Osteoblast (primary cell): Measurements from ENCODE around the gene DDX42. TPM values are rescaled to one million over a fixed set of nuclear protein-coding genes. Genes with fewer than 3 reads are reported as not detected.

Source experiments
- DNase-seq: peaks from one replicate; pipeline ENCODE4 v3.0.0; 2011; ENCODE audit warnings: low spot score, mixed read lengths; ENCODE audit not compliant: insufficient read length; ENCODE audit errors: missing footprints
- H2AFZ ChIP-seq: 2 replicates; pipeline ENCODE4 v1.6.0; 2011; ENCODE audit warnings: mild to moderate bottlenecking, low read length
- H3K27ac ChIP-seq: 2 replicates; pipeline ENCODE4 v1.5.1; 2011; ENCODE audit warnings: mild to moderate bottlenecking, low read depth, low read length, moderate library complexity
- H3K27me3 ChIP-seq: 2 replicates; pipeline ENCODE4 v1.6.0; 2012; ENCODE audit warnings: mild to moderate bottlenecking, control low read depth, inconsistent platforms, low read length, moderate library complexity; ENCODE audit not compliant: insufficient read depth
- H3K36me3 ChIP-seq: 2 replicates; pipeline ENCODE4 v1.5.1; 2011; ENCODE audit warnings: mild to moderate bottlenecking, low read length, control low read depth, moderate library complexity; ENCODE audit not compliant: insufficient read depth
- H3K4me1 ChIP-seq: 2 replicates; pipeline ENCODE4 v1.5.1; 2011; ENCODE audit warnings: mild to moderate bottlenecking, low read length, control low read depth, moderate library complexity; ENCODE audit not compliant: insufficient read depth
- H3K4me2 ChIP-seq: 2 replicates; pipeline ENCODE4 v1.6.0; 2011; ENCODE audit warnings: mild to moderate bottlenecking, low read length; ENCODE audit not compliant: insufficient read depth
- H3K4me3 ChIP-seq: fragments of 200-600 bp; sonication (generic); 3 replicates; pipeline ENCODE4 v1.5.1; 2012; ENCODE audit warnings: mild to moderate bottlenecking, low read length, inconsistent platforms; ENCODE audit not compliant: insufficient read depth
- H3K79me2 ChIP-seq: 2 replicates; pipeline ENCODE4 v1.6.0; 2012; ENCODE audit warnings: mild to moderate bottlenecking, low read length, control low read depth, inconsistent platforms; ENCODE audit not compliant: insufficient read depth
- H3K9me3 ChIP-seq: 2 replicates; pipeline ENCODE4 v1.5.1; 2011; ENCODE audit warnings: low read depth, low read length, control low read depth
- H4K20me1 ChIP-seq: 2 replicates; pipeline ENCODE4 v1.6.0; 2012; ENCODE audit warnings: mild to moderate bottlenecking, low read length, control low read depth; ENCODE audit not compliant: insufficient read depth
- total RNA-seq: library from RNA; depleted of rRNA; stranded (reverse); fragments of >200 nt; gene quantifications from 2 replicates; pipeline ENCODE4 v1.2.3, GENCODE V29; 2012
- TF ChIP-seq, protein P1 (sequence below): IDR thresholded peaks from 2 replicates; pipeline ENCODE4 v1.5.1; 2011; ENCODE audit warnings: mild to moderate bottlenecking, low read depth, low read length, moderate library complexity; ENCODE audit errors: extremely low read depth

DDX42 gene
- total RNA-seq, 1 donor: 77.4 TPM

DNA sequence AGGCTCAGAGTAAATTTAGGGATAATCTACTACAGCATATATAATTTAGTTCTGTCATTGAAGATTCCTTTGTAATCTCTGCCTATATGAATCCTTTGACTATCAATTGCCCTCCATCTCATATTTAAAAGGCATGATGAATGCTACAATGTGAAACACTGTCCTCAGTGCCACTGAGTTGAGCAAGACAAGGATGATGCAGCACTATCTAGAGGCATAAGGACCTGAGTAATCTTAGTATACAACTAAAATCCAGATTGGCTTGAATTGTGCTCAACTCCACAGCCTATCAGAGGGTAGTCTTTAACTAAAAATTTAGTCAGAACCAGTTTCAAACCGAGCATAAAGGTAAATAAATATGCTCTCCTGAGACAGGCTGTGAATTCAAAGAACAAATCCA, 20.8 kb upstream of the DDX42 start:
- peaks cover 78% of the 10 kb centered on the region for H3K36me3 ChIP-seq
- TF ChIP-seq, protein P1, sequence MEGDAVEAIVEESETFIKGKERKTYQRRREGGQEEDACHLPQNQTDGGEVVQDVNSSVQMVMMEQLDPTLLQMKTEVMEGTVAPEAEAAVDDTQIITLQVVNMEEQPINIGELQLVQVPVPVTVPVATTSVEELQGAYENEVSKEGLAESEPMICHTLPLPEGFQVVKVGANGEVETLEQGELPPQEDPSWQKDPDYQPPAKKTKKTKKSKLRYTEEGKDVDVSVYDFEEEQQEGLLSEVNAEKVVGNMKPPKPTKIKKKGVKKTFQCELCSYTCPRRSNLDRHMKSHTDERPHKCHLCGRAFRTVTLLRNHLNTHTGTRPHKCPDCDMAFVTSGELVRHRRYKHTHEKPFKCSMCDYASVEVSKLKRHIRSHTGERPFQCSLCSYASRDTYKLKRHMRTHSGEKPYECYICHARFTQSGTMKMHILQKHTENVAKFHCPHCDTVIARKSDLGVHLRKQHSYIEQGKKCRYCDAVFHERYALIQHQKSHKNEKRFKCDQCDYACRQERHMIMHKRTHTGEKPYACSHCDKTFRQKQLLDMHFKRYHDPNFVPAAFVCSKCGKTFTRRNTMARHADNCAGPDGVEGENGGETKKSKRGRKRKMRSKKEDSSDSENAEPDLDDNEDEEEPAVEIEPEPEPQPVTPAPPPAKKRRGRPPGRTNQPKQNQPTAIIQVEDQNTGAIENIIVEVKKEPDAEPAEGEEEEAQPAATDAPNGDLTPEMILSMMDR: no peak
- H4K20me1 ChIP-seq: no peaks in the 10 kb centered on the region
- H3K27me3 ChIP-seq: no peaks in the 10 kb centered on the region
- no peak overlapping the region for H2AFZ ChIP-seq
- no peak for DNase-seq
- H3K9me3 ChIP-seq: no peaks in the 10 kb centered on the region
- H3K4me1 ChIP-seq: no peaks in the 10 kb centered on the region
- no peak overlapping the region for H3K4me2 ChIP-seq
- peaks cover 2% of the 10 kb centered on the region for H3K79me2 ChIP-seq
- no peak overlapping the region for H3K27ac ChIP-seq
- no peak overlapping the region for H3K4me3 ChIP-seq

DNA sequence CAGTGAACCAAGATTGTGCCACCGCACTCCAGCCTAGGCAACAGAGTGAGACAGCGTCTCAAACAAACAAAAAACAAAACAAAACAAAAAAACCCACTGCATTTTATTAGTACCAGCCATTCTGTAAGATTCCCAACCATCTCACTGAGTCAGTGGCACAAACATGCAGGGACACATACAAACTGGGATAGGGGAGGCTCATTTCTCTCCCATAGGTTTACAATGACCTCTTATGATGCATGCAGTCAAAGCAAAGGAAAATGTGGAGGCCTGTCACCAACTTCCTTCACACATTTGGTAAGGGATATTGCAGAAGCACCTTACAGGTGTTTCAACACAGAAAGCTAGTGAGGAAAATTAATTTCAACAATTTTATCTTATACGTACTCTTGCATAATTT, 19.9 kb upstream of the DDX42 start:
- no peaks in the 10 kb centered on the region for H3K27me3 ChIP-seq
- no peak overlapping the region for H3K4me3 ChIP-seq
- H3K27ac ChIP-seq: no peak overlapping the region
- no peaks in the 10 kb centered on the region for H4K20me1 ChIP-seq
- TF ChIP-seq, protein P1: no peak
- no peak for DNase-seq
- H3K9me3 ChIP-seq: no peaks in the 10 kb centered on the region
- H3K4me2 ChIP-seq: no peak overlapping the region
- no peak overlapping the region for H2AFZ ChIP-seq
- peaks cover 79% of the 10 kb centered on the region for H3K36me3 ChIP-seq
- H3K4me1 ChIP-seq: no peaks in the 10 kb centered on the region
- H3K79me2 ChIP-seq: peaks cover 2% of the 10 kb centered on the region

DNA sequence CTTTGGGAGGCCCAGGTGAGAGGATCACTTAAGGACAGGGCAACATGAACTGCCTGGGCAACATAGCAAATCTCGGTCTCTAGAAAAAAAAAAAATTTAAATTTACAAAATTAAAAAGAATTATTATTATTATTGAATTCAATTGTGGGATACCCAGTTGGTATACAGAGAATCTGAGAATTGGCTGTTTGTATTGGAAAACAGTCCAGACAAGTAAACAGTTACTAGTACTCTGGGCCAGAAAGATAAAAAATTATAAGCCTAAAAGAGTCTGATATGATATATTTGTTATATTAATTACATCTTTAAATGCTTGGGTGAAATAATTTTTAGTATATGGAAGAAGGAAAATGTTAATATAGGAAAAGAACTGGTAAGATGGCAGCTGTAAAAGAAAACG, 15.5 kb upstream of the DDX42 start:
- Histone ChIP-seq H3K9me3 (no peaks in the 10 kb centered on the region), H3K36me3 (peaks cover 71% of the 10 kb centered on the region)
- no peak for DNase-seq

DNA sequence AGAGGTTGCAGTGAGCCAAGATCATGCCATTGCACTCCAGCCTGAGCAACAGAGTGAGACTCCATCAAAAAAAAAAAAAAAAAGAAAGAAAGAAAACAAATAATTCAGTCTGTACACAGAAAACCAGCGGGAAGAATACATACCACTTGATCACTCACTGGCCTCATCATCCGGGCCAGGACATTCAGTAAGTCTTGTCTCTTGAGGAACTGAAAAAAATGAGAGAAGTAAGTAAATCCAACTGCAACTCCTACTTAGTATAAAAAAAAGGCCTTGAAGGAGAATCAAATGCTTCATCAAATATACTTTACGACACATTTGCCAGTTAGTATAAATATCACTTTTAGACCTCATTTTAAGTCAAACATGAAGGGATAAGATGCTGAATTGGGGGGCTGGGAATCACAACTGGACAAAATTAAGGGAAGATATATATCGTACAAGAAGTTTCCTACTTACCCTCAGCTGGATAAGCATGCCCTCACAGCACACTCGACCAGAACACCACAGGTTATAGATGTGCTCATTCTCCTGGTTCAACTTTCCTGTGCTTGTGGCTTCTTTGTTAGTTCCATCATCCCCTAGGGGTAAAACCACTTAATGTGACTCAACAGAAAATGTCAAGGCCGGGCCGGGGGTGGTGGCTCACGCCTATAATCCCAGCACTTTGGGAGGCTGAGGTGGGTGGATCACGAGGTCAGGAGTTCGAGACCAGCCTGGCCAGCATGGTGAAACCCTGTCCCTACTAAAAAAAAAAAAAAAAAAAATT, 13.0 kb upstream of the DDX42 start:
- Histone ChIP-seq H3K4me3 (no peak overlapping the region), H3K27me3 (no peaks in the 10 kb centered on the region), H3K4me2 (no peak overlapping the region), H3K36me3 (peaks cover 63% of the 10 kb centered on the region), H4K20me1 (no peaks in the 10 kb centered on the region), H2AFZ (no peak overlapping the region), H3K4me1 (no peaks in the 10 kb centered on the region), H3K27ac (no peak overlapping the region), H3K9me3 (no peaks in the 10 kb centered on the region), H3K79me2 (peaks cover 27% of the 10 kb centered on the region)
- TF ChIP-seq, protein P1: no peak
- no peak for DNase-seq

More for the DNA sequence above, 15.5 kb upstream of the DDX42 start:
- H3K4me2 ChIP-seq: no peak overlapping the region
- no peak overlapping the region for H3K27ac ChIP-seq
- TF ChIP-seq, protein P1: no peak
- H3K4me3 ChIP-seq: no peak overlapping the region
- H3K27me3 ChIP-seq: no peaks in the 10 kb centered on the region
- H2AFZ ChIP-seq: no peak overlapping the region
- H4K20me1 ChIP-seq: no peaks in the 10 kb centered on the region
- H3K79me2 ChIP-seq: peaks cover 5% of the 10 kb centered on the region
- H3K4me1 ChIP-seq: no peaks in the 10 kb centered on the region
